ENCODE data around the gene CCNJ.
"Not testable (repeated sequence)": the region's sequence is repeated elsewhere in the genome, so short reads cannot be mapped to it uniquely, and the experiment has no call there.

Gene CCNJ

GRCh38 chr10:96043033-96043892 lies at the start of gene CCNJ:
TSS of gene CCNJ (plus strand) at chr10:96043583. CDS start at chr10:96044394, 811 bp downstream.
- peak; percentile 88 for DNase-seq

- DNase-seq: not testable (repeated sequence)
Measured at GRCh38 chr10:95994376-95994775, 49.0 kb upstream of the CCNJ start.

- no peak for DNase-seq
Measured at GRCh38 chr10:95998255-95998784, 45.1 kb upstream of the CCNJ start.

- no peak for DNase-seq
Measured at GRCh38 chr10:96013956-96014355, 29.4 kb upstream of the CCNJ start.

GRCh38 chr10:96014473-96015102 lies 28.8 kb upstream of the CCNJ start:
- DNase-seq: no peak

- peak; percentile 23 for DNase-seq
Measured at GRCh38 chr10:96017191-96017687, 26.1 kb upstream of the CCNJ start.

- DNase-seq: no peak
Measured at GRCh38 chr10:96021332-96021731, 22.1 kb upstream of the CCNJ start.

GRCh38 chr10:96022739-96023138 lies 20.6 kb upstream of the CCNJ start:
- no peak for DNase-seq

GRCh38 chr10:96023168-96023567 lies 20.2 kb upstream of the CCNJ start:
- no peak for DNase-seq

- DNase-seq: no peak
Measured at GRCh38 chr10:96025566-96025965, 17.8 kb upstream of the CCNJ start.

- DNase-seq: no peak
Measured at GRCh38 chr10:96034625-96035024, 8.8 kb upstream of the CCNJ start.

- DNase-seq: no peak
Measured at GRCh38 chr10:96038476-96039387, 4.7 kb upstream of the CCNJ start.

GRCh38 chr10:96041146-96041545 lies 2.2 kb upstream of the CCNJ start:
- no peak for DNase-seq

GRCh38 chr10:96043893-96044715 lies 721 bp downstream of the CCNJ start:
- DNase-seq: no peak

- no peak for DNase-seq
Measured at GRCh38 chr10:96044736-96045135, 1.4 kb downstream of the CCNJ start.

GRCh38 chr10:96046546-96046945 lies 3.2 kb downstream of the CCNJ start:
- DNase-seq: no peak

GRCh38 chr10:96047004-96047649 lies 3.7 kb downstream of the CCNJ start:
- no peak for DNase-seq

- not testable (repeated sequence) for DNase-seq
Measured at GRCh38 chr10:96047925-96048324, 4.5 kb downstream of the CCNJ start.

- no peak for DNase-seq
Measured at GRCh38 chr10:96049340-96049739, 6.0 kb downstream of the CCNJ start.

GRCh38 chr10:96053985-96054384 lies 10.6 kb downstream of the CCNJ start:
- DNase-seq: no peak

- no peak for DNase-seq
Measured at GRCh38 chr10:96056787-96057186, 13.4 kb downstream of the CCNJ start.
